NCI-H526 treated with DMSO at 0.1 percent for 48 hours (cell line): ENCODE measurements around the gene PTBP3.
"Not testable (repeated sequence)": the region's sequence is repeated elsewhere in the genome, so short reads cannot be mapped to it uniquely, and the experiment has no call there.

Experiments used
- DNase-seq: peaks from one replicate; lab custom pipeline; 2025; lab: John Stamatoyannopoulos, UW

PTBP3 gene

DNA sequence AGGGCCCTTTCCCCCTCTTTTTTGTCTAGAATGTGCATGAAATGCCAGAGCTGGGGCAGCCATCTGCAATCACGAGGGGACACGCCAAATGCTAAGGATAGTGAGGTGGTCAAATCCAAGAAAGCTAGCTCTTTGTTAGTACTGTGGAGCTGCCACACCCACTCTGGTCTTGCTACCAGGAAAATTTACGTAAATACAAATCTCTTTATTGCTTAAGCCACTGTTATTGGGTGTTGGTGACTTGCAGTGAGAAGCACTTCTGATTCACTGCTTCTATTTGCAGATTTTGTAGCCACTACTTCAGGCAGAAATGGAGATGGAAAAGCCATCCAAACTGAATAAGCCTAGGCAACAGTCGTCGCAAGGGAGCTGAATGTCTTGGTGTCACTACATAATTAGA, 132.7 kb downstream of the PTBP3 start:
- no peak for DNase-seq

- DNase-seq: no peak
Observed at GRCh38 chr9:112198646-112199045, 134.8 kb downstream of the PTBP3 start.

GRCh38 chr9:112194969-112195431, 138.4 kb downstream of the PTBP3 start:
- DNase-seq: no peak

GRCh38 chr9:112193572-112194288, 139.7 kb downstream of the PTBP3 start:
- DNase-seq: no peak

GRCh38 chr9:112190320-112190719, 143.1 kb downstream of the PTBP3 start:
- not testable (repeated sequence) for DNase-seq

DNA sequence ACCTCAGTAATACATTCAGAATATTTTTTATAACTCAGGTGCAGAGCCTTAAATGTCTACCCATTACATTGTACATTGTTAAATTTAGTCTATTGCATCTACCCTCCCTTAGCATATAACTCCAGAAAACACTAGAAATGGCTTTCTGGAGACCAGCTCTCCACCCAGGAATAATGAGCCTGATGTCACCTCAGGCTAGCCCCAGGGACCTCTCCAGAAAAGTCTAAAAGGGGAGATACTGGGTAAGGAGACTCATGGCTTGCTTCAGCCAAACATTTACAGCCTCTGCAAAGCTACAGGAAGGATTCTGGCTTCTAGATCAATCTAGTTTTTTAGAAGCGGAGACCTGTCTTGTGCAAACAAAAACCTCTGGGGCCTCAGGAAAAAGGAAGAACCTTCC, 144.5 kb downstream of the PTBP3 start:
- no peak for DNase-seq

DNA sequence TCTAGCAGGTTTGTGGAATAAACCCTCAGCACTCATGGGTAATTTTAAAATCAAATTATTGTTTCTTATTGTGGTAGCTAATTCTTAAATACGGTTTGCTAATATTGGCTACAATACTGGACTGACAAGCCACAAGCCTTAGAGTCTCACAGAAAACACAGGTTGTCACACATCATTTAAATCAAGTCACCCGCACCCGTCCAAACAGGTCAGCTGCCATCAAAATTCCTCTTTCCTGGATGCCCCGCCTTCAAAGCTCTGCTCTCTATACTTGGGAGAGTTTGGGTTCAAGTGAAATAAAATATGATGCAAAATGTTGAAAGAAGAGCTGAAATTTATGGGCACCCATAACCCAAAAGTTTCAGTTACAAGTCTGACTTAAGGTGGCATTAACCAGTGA, 146.0 kb downstream of the PTBP3 start:
- DNase-seq: no peak

DNA sequence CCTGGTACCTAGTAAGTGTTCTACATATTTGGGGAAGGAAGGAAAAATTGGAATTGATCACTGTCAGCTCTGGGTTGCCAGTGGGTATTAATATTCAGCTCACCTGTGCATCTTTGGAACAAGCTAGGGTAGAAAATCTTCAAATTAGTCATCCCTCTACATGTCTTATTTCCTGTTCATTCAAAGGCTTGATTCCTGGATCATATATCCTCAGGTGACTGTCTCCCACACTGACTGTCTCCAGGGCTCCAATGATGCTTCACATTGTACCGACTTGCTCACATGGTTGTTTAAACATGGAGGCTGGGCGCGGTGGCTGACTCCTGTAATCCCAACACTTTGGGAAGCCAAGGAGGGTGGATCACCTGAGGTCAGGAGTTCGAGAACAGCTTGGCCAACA, 146.7 kb downstream of the PTBP3 start:
- no peak for DNase-seq

DNA sequence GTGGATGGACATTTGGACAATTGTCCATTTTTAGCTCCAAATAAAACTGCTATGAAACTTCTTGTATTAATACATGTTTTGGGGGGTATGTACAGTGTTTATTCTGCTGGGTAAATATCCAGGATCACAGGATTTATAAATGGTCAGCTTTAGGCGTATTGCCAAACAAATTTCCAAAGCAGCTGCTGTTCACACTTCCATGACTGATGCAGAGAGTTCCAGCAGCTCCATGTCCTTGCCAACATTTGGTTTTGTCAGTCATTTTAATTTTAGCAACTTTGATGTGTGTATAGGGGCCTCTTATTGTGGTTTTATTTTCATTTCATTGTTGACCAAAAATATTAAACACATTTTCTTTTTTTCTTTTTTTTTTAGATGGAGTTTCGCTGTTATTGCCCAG, 148.5 kb downstream of the PTBP3 start:
- no peak for DNase-seq

DNA sequence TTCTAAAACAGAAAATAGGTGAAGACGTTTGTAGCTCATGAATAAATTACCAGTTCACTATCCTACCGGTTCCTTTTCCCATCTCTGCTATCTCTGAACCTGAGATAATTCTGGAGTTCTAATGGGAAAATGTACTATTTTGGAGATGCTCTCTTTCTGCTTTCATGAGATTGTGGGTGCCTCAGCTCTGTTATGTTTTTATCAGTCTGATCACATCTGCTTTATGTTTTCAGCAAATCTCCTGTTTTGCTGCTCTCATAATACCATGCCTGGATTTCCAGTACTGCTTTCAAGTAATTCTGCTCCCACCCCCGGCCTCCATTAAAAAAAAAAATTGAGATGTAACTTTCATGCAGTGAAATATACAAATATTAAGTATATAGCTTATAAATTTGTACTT, 149.2 kb downstream of the PTBP3 start:
- no peak for DNase-seq

- DNase-seq: no peak
Observed at GRCh38 chr9:112180387-112180881, 153.0 kb downstream of the PTBP3 start.

DNA sequence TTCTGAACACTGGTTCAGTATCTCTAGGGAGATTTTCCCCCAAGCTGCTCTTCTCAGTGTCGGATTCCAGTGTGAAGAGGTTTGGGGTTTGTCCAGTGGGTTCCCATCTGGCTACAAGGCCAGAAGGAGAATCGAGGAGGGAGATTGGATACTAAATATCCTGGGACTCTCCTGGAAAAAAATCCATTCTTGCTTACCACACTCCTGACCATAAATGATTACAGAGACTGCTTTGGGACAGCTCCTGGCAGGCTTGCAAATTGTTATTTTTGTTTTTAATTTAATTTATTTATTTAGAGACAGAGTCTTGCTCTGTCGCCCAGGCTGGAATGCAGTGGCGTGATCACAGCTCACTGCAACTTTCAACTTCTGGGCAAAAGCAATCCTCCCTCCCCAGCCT, 153.6 kb downstream of the PTBP3 start:
- no peak for DNase-seq

- no peak for DNase-seq
Observed at GRCh38 chr9:112176524-112176923, 156.9 kb downstream of the PTBP3 start.

DNA sequence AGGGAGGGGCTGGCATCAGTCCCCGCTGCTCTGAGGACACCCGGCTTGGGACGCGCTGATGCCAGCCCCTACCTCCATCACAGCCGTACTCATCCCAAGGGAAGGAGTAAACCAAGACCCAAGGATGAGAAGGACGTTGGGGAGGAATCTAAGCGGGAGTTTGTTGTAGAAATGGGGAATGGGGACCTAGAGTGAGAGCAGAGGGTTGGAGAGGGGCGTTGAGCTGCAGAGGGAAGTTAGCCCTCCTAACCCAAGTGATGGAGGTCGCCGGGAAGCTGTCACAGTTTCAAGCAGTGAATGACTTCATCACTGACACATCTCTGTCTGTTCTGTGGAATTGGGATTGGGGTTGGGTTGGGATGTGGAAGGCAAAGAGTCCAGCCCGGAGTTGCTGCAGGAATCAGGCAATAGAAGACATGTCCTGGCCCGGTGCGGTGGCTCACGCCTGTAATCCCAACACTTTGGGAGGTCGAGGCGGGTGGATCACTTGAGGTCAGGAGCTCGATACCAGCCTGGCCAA, 157.6 kb downstream of the PTBP3 start:
- DNase-seq: no peak

GRCh38 chr9:112174965-112175795, 158.2 kb downstream of the PTBP3 start, which contains the start of gene SUSD1:
Gene SUSD1 (minus strand): TSS chr9:112175297. CDS start chr9:112175235, 62 bp downstream.
- no peak for DNase-seq

DNA sequence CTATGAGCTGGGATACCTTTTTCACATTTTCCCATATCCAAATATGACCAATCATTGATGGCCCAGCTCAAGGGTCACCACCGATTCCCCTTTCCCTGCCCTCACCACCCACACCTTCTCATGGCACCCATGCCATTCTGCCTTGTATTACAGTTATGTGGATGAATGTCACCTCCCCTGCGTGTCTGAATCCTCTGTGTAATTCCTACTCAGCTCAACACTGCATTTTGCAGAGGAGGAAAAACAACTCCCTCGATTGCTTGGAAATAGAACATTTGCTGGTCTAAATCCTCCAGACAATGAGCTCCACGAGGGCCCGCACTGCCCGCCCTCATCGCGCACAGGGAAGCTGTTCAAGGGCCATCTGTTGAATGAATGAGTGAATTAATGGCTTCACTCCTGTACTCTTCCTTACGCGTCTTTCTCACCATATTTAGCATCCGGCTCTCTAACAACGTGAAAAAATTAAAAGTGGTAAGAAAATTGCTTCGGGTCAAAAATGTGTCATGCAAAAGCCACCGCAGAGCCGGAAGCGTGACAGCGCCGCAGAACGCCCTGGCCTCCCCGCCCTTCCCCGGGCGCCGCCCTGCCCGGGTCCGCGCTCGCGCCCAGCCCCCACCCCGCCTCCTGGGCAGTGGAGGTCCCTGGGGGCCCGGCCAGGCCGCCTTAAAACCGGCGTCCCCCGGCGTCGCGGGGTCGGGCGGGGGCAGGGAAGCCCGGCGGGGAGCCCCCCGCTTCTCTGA, 159.0 kb downstream of the PTBP3 start:
- DNase-seq: no peak

DNA sequence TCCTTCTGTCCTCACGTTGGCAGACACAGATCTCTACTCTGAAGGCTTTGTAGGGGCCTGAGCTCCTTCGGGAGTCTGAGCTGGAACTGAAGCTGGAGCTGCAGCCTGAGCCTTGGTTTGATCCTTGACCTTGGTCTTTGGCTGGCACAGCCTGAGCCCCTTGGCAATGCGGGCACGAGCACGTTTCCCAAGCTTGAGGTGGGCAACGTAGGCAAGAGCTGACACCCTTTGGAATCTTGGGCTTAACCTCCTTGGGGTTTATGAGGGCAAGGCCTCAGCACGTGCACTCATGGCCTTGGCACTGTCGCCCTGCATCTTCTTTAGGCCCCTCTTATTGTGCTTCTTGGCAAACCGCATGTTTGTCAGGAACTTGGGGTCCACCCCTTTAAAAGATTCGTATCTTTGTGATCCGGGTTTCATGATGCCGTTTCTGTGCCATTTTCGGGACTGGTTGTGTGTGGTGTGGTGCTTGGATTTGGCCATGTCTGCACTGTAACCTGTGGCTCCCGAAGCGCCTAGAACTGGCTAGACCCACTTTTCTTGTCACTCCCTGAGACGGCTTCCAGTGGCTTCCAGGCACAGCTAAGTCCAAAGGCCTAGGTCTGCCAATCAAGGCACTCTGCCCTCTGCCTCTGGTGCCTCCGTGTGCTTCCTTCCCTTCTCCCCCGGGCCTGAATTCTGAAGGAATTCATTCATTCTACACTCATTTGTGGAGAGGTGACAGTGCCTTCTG, 159.8 kb downstream of the PTBP3 start:
- DNase-seq: no peak

DNA sequence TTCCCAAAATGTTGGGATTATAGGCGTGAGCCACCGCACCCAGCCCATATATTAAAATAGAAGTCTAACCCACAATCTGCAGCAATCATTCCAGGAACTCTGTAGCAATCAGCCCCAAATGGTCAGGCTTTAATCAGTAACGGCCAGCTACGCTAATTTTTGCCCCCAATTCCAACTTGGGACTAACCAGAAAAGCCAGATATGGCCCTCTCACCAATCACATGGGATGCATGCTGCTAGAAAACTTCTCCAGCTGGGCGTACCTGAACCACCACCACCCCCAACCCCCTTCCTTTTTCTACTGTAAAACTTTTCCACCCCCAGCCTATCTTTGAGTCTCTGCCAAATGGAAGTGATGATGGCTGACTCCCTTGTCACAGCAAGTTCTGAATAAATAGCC, 162.5 kb downstream of the PTBP3 start:
- DNase-seq: no peak

DNA sequence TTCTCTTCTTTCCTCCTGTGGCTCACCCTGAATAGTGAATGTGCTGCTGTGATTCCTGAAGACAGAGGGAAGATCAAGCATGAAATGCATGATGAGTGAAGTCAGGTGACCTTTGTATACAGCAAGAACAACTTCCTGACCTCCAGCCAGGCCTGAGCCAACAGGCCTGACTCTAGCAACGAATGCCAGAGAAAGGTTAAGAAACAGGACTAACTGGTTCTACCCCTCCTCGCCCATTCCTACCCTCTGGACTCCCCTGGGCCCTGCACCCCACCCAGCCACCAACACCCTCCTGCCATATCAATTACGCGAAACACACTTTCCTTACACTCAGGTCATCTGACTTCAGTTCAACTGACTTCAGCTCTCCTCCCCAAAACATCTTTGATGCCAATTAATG, 163.2 kb downstream of the PTBP3 start:
- no peak for DNase-seq

GRCh38 chr9:112169368-112169767, 164.1 kb downstream of the PTBP3 start:
- DNase-seq: no peak

DNA sequence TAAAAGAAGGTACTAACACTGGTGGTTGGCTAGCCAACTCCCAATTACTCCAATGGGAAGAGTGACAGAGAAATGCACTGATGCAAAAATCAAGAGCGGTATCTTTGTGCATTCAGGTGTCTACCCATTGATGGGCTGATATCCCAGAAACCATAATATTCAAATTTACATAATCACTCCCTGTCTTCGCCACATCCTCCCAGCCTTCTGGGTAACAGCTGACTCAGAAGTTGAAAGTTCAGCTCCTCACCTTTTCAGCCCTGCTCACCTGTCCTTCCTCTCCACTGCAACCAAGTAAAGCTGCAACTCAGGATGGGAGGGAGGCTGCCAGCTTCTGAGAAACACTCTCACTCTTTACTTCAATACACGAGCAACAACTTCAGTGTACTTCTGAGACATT, 165.2 kb downstream of the PTBP3 start:
- no peak for DNase-seq
